Glomerular visceral epithelial cell (primary cell): Measurements from ENCODE around the gene ZNF133.
"Not testable (repeated sequence)": the region's sequence is repeated elsewhere in the genome, so short reads cannot be mapped to it uniquely, and the experiment has no call there.

Experiments used
- DNase-seq: peaks from one replicate; pipeline ENCODE4 v3.0.0-alpha.2; 2016; ENCODE audit errors: extremely low spot score

Gene ZNF133

GRCh38 chr20:18287915-18288748 is at the start of gene ZNF133:
TSS of gene ZNF133 (plus strand) at chr20:18288527. CDS start at chr20:18305687, 17,160 bp downstream.
- peak; percentile 96 for DNase-seq

- DNase-seq: no peak
Measured at GRCh38 chr20:18240997-18241396, 47.3 kb upstream of the ZNF133 start.

GRCh38 chr20:18243802-18244201 is 44.5 kb upstream of the ZNF133 start:
- DNase-seq: no peak

- DNase-seq: not testable (repeated sequence)
Measured at GRCh38 chr20:18248545-18248944, 39.8 kb upstream of the ZNF133 start.

- no peak for DNase-seq
Measured at GRCh38 chr20:18250217-18250616, 38.1 kb upstream of the ZNF133 start.

GRCh38 chr20:18252597-18253451 is 35.5 kb upstream of the ZNF133 start:
- peak; percentile 88 for DNase-seq

GRCh38 chr20:18254615-18255014 is 33.7 kb upstream of the ZNF133 start:
- no peak for DNase-seq

GRCh38 chr20:18255526-18255925 is 32.8 kb upstream of the ZNF133 start:
- DNase-seq: no peak

- DNase-seq: no peak
Measured at GRCh38 chr20:18256440-18257090, 31.8 kb upstream of the ZNF133 start.

GRCh38 chr20:18258126-18258860 is 30.0 kb upstream of the ZNF133 start:
- DNase-seq: no peak

GRCh38 chr20:18259730-18260129 is 28.6 kb upstream of the ZNF133 start:
- DNase-seq: no peak

GRCh38 chr20:18263723-18264122 is 24.6 kb upstream of the ZNF133 start:
- DNase-seq: peak; percentile 34

- no peak for DNase-seq
Measured at GRCh38 chr20:18265441-18265840, 22.9 kb upstream of the ZNF133 start.

GRCh38 chr20:18266282-18266681 is 22.0 kb upstream of the ZNF133 start:
- DNase-seq: no peak

- DNase-seq: no peak
Measured at GRCh38 chr20:18267815-18268214, 20.5 kb upstream of the ZNF133 start.

GRCh38 chr20:18271160-18271559 is 17.2 kb upstream of the ZNF133 start:
- DNase-seq: no peak

GRCh38 chr20:18272451-18272850 is 15.9 kb upstream of the ZNF133 start:
- no peak for DNase-seq

- DNase-seq: no peak
Measured at GRCh38 chr20:18273738-18274137, 14.6 kb upstream of the ZNF133 start.

GRCh38 chr20:18275960-18276359 is 12.4 kb upstream of the ZNF133 start:
- DNase-seq: not testable (repeated sequence)

GRCh38 chr20:18276821-18277220 is 11.5 kb upstream of the ZNF133 start:
- peak; percentile 75 for DNase-seq

- DNase-seq: no peak
Measured at GRCh38 chr20:18279242-18279641, 9.1 kb upstream of the ZNF133 start.
